ENCODE measurements around the gene JAKMIP1.
"Not testable (repeated sequence)": the region's sequence is repeated elsewhere in the genome, so short reads cannot be mapped to it uniquely, and the experiment has no call there.

The JAKMIP1 gene

GRCh38 chr4:6008092-6008551 lies 192.2 kb downstream of the JAKMIP1 start:
- TF ChIP-seq CTCF (IDR thresholded peaks at IDR 0.05; ENCODE audit: insufficient read depth, low read depth, low read length, missing control alignments): no peak
- DNase-seq (ENCODE audit: low read depth): no peak

DNA sequence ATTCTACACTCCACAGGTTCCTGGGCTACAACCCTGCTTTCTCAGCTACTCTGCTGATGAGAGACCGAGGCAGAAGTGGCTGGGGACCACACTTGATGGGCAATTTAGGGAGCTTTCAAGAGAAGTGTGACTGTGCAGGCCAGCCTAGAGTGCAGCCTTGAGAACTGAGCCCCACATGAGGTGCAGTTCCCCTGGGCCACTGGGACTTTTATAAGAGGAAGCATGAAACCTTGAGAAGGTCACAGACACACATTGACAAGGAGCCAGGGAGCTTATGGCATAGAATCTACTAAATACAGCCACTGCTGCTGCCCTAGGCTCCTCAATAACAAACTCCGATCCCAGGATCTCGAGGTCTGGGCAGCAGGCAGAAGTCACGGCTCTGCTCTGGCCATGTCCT lies 195.2 kb downstream of the JAKMIP1 start:
- TF ChIP-seq CTCF (IDR thresholded peaks at IDR 0.05; ENCODE audit: insufficient read depth, low read depth, low read length, missing control alignments): no peak
- H3K4me3 ChIP-seq (ENCODE audit: low read length): no peak overlapping the region
- no peak for DNase-seq (ENCODE audit: low read depth)

More at GRCh38 chr4:6008092-6008551, 192.2 kb downstream of the JAKMIP1 start:
- no peak overlapping the region for H3K4me3 ChIP-seq (ENCODE audit: low read length)

DNA sequence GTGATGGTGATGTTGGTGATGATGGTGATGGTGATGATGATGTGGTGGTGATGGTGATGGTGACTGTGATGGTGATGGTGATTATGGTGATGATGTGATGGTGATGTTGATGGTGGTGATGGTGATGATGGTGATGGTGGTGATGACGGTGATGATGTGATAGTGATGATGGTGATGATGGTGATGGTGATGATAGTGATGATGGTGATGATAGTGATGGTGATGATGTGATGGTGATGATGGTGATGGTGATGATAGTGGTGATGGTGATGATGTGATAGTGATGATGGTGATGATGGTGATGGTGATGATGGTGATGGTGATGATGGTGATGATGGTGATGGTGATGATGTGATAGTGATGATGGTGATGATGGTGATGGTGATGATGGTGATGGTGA lies 196.9 kb downstream of the JAKMIP1 start:
- not testable (repeated sequence) for H3K4me3 ChIP-seq (ENCODE audit: low read length); DNase-seq (ENCODE audit: low read depth)

DNA sequence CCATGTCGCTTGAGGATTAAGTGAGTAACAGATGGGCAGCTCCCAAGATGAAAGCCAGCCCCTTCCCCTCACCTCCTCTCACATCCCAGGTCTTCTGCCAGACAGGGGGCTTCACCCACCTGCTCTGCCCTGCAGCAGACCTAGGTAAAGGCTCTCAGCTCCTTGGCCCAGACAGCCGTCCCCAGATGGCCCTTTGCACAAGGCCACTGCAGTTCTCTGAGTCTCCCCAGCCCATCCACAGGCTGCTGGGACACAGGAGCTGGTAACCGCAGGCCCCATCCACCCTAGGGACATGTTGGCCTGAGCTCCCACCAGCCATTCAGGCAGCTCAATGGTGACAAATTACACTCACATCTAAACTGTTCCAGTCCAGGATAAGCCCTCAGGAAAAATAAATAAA lies 197.4 kb downstream of the JAKMIP1 start:
- TF ChIP-seq CTCF (IDR thresholded peaks at IDR 0.05; ENCODE audit: insufficient read depth, low read depth, low read length, missing control alignments): no peak
- no peak for DNase-seq (ENCODE audit: low read depth)
- H3K4me3 ChIP-seq (ENCODE audit: low read length): no peak overlapping the region

GRCh38 chr4:6002492-6002833 lies 197.9 kb downstream of the JAKMIP1 start:
- no peak for DNase-seq (ENCODE audit: low read depth)
- TF ChIP-seq CTCF (IDR thresholded peaks at IDR 0.05; ENCODE audit: insufficient read depth, low read depth, low read length, missing control alignments): no peak
- H3K4me3 ChIP-seq (ENCODE audit: low read length): no peak overlapping the region

- TF ChIP-seq CTCF (IDR thresholded peaks at IDR 0.05; ENCODE audit: insufficient read depth, low read depth, low read length, missing control alignments): no peak
- H3K4me3 ChIP-seq (ENCODE audit: low read length): no peak overlapping the region
- no peak for DNase-seq (ENCODE audit: low read depth)
Observed at GRCh38 chr4:6001680-6002491, 198.5 kb downstream of the JAKMIP1 start.

GRCh38 chr4:5999830-6000365 lies 200.5 kb downstream of the JAKMIP1 start:
- DNase-seq (ENCODE audit: low read depth): no peak
- no peak overlapping the region for H3K4me3 ChIP-seq (ENCODE audit: low read length)
- TF ChIP-seq CTCF (IDR thresholded peaks at IDR 0.05; ENCODE audit: insufficient read depth, low read depth, low read length, missing control alignments): no peak
